Loucy (cell line): Measurements from ENCODE around the gene GIGYF2.

Experiments used
- EZH2phosphoT487 ChIP-seq: fragments of 200-600 bp; IDR thresholded peaks from 2 replicates; pipeline ENCODE4 v1.6.1; 2018; ENCODE audit warnings: antibody characterized with exemption, mild to moderate bottlenecking, moderate library complexity, borderline replicate concordance
- TF ChIP-seq, protein P1 (sequence below): fragments of 200-600 bp; sonication (generic); conservative IDR thresholded peaks from 2 replicates; pipeline ENCODE4 v1.5.1; 2014; ENCODE audit warnings: mild to moderate bottlenecking, antibody characterized with exemption, low read length

GRCh38 chr2:232888839-232889529 is 191.9 kb downstream of the GIGYF2 start:
- TF ChIP-seq, protein P1, sequence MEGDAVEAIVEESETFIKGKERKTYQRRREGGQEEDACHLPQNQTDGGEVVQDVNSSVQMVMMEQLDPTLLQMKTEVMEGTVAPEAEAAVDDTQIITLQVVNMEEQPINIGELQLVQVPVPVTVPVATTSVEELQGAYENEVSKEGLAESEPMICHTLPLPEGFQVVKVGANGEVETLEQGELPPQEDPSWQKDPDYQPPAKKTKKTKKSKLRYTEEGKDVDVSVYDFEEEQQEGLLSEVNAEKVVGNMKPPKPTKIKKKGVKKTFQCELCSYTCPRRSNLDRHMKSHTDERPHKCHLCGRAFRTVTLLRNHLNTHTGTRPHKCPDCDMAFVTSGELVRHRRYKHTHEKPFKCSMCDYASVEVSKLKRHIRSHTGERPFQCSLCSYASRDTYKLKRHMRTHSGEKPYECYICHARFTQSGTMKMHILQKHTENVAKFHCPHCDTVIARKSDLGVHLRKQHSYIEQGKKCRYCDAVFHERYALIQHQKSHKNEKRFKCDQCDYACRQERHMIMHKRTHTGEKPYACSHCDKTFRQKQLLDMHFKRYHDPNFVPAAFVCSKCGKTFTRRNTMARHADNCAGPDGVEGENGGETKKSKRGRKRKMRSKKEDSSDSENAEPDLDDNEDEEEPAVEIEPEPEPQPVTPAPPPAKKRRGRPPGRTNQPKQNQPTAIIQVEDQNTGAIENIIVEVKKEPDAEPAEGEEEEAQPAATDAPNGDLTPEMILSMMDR = no peak
- no peak for TF ChIP-seq EZH2phosphoT487
